Middle frontal gyrus (tissue), 1 donor: ENCODE data around the gene HNF1A.

Experiments used
- DNase-seq: peaks from one replicate; pipeline ENCODE4 v3.0.0-alpha.2; 2015; ENCODE audit warnings: low spot score; ENCODE audit errors: extremely low spot score

Gene HNF1A

GRCh38 chr12:120956579-120957300 is 21.6 kb upstream of the HNF1A start:
- DNase-seq, result no peak

- no peak for DNase-seq
Measured at GRCh38 chr12:120959111-120959878, 19.0 kb upstream of the HNF1A start.

GRCh38 chr12:120960657-120961056 is 17.7 kb upstream of the HNF1A start:
- DNase-seq, result no peak

GRCh38 chr12:120961604-120962531 is 16.5 kb upstream of the HNF1A start:
- no peak for DNase-seq

- DNase-seq, result no peak
Measured at GRCh38 chr12:120962532-120963020, 15.8 kb upstream of the HNF1A start.

GRCh38 chr12:120964298-120964697 is 14.0 kb upstream of the HNF1A start:
- DNase-seq, result no peak

- DNase-seq, result no peak
Measured at GRCh38 chr12:120965534-120966091, 12.7 kb upstream of the HNF1A start.

- DNase-seq, result no peak
Measured at GRCh38 chr12:120970310-120970709, 8.0 kb upstream of the HNF1A start.

GRCh38 chr12:120971299-120972180 is 6.8 kb upstream of the HNF1A start:
- peak; percentile 49 for DNase-seq

GRCh38 chr12:120972870-120973543 is 5.3 kb upstream of the HNF1A start:
- no peak for DNase-seq

- DNase-seq, result no peak
Measured at GRCh38 chr12:120977531-120978295, 630 bp upstream of the HNF1A start.

- no peak for DNase-seq
Measured at GRCh38 chr12:120979220-120979861, 998 bp downstream of the HNF1A start.

GRCh38 chr12:120979862-120980696 is 1.7 kb downstream of the HNF1A start:
- DNase-seq, result no peak

GRCh38 chr12:120980800-120981368 is 2.5 kb downstream of the HNF1A start:
- no peak for DNase-seq

- DNase-seq, result no peak
Measured at GRCh38 chr12:120981407-120981941, 3.1 kb downstream of the HNF1A start.

- no peak for DNase-seq
Measured at GRCh38 chr12:120982659-120983058, 4.3 kb downstream of the HNF1A start.

- DNase-seq, result no peak
Measured at GRCh38 chr12:120983759-120984158, 5.4 kb downstream of the HNF1A start.
